ENCODE data around the gene PRRT1.
A peak's percentile ranks its signal among the peaks of the same experiment; 100 is the strongest.

The PRRT1 gene

GRCh38 chr6:32173051-32173727 lies 21.4 kb upstream of the PRRT1 start:
- DNase-seq: no peak

- DNase-seq: no peak
These were observed 19.5 kb upstream of the PRRT1 start for GRCh38 chr6:32171234-32171633.

DNA sequence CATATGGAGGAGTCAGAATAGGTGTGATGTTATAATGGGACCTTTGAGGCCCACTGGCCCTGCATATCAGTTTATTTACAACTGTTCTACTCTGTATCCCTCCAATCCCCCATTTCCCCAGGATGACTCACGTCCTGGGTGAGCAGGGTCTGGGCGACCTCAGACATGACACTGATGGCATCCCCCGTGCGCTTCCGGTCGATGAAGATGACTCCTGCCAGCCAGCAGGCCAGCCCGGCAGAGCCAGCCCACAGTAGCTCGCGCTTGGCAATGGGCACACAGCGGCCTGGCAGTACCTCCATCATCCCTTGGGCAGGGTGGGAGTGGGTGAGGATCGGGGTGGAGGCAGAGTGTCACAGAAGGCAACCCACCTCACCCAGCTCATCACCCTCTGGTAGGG lies 18.6 kb upstream of the PRRT1 start:
- DNase-seq: no peak

DNA sequence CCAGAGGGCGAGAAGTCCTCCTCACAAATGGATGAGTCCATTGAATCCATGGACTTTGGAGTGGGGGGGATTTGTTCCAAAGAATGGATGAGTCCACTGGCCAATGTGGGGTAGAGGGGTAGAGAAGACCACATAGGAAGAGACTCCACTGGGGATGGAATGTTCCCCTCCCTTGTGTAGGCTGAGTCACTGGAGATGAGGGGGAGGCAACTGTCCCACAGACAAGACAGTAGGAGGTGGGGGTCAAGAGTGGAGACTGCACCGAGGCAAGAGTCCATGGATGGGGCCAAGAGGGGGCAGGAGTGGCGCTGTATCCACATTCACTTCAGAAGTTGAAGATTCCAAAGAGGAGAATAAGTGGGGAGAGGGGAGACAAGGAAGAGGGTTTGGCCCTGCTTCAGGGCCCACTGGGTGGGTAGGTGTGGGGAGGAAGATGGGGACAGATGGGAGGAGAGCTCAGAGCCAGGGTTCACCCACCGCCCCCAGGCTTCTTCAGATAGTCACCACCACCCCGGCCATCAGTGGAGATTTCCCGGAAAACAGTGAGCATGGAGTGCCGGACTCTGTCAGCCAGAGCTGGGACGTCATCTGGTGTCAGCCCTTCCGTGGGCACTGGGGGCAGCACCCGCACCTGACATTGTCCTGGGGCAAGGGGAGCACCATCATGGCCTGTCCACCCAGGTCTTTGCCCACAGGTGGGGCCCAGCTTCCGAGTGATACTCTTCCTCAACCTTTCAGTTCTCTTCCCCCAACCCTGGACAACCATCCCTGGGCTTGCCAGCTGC lies 17.3 kb upstream of the PRRT1 start:
- DNase-seq: no peak

- DNase-seq: no peak
These were observed 16.6 kb upstream of the PRRT1 start for GRCh38 chr6:32168350-32168749.

- DNase-seq: no peak
These were observed 16.1 kb upstream of the PRRT1 start for GRCh38 chr6:32167761-32168262.

GRCh38 chr6:32167154-32167760 lies 15.5 kb upstream of the PRRT1 start:
- no peak for DNase-seq

DNA sequence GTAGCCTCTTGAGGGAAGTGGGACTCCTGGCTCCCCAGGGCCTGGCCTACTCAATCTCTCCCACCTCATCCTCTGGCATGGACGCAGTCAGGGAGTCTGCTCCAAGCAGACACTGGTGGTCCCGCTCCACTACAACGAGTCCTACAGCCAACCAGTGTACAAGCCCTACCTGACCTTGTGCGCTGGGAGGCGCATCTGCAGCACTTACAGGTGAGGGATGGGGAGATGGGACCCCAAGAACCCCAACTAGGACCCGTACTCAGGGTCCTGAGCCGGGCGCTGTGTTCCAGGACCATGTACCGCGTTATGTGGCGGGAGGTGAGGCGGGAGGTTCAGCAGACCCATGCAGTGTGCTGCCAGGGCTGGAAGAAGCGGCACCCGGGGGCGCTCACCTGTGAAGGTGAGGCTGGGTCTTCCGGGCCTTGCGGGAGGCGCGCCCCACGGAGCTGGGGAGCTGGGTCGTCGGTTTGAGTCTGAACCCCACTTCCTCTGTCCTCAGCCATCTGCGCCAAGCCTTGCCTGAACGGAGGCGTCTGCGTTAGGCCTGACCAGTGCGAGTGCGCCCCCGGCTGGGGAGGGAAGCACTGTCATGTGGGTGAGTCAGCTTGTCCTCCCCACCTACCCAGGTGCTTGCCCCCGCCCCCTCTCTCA lies 14.8 kb upstream of the PRRT1 start:
- no peak for DNase-seq

DNA sequence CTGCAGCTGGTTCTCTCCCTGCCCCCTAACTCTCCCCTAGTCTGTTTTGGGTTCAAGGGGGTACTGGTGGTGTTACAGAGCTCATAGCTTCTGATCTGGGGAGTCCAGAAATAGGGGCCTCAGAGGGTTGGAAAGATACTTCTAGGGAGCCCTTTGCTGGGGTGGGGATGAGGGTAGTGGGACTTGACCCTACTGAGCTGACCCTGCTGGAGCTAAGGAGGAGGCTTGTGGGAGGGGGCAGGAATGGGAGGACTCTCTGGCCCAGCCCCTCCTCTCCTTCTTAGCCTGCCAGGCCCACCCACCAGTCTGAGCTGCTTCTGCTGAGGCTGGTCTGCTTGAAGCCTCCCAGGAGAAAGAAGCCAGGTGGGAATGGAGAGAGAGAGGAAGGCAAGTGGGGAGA lies 12.6 kb upstream of the PRRT1 start, which contains the start of gene EGFL8:
TSS of gene EGFL8 (plus strand) at position 301 of the 400 bp plus-strand sequence. CDS start 1,571 bp downstream, outside the sequence.
- DNase-seq: no peak

GRCh38 chr6:32163559-32164258 lies 12.0 kb upstream of the PRRT1 start:
- no peak for DNase-seq

DNA sequence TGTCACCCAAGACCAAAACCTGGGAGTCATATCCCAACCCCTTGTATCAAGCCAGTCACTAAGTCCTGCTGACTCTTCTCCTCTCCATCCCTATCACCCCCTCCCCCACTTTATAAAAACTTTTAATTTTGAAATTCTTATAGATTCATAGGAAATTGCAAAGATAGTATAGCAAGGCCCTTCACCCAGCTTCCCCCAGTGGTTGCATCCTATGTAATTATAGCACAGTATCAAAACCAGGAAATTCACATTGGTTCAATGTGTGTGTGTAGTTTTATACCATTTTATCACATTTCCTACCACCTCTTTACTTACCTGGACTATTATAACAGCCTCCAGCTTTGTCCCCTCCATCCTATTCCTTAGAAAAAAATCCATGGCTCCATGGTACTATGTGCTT lies 6.3 kb upstream of the PRRT1 start:
- DNase-seq: no peak

DNA sequence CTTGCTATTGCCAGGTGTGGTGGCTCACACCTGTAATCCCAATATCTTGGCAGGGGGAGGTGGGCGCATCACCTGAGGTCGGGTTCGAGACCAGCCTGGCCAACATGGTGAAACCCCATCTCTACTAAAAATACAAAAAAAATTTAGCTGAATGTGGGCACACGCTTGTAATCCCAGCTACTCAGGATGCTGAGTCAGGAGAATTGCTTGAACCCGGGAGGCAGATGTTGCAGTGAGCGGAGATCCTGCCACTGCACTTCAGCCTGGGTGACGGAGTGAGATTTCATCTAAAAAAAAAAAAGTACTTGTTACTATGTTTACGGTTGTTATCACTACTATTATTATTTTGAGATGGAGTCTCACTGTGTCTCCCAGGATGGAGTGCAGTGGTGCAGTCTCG lies 5.2 kb upstream of the PRRT1 start:
- no peak for DNase-seq

DNA sequence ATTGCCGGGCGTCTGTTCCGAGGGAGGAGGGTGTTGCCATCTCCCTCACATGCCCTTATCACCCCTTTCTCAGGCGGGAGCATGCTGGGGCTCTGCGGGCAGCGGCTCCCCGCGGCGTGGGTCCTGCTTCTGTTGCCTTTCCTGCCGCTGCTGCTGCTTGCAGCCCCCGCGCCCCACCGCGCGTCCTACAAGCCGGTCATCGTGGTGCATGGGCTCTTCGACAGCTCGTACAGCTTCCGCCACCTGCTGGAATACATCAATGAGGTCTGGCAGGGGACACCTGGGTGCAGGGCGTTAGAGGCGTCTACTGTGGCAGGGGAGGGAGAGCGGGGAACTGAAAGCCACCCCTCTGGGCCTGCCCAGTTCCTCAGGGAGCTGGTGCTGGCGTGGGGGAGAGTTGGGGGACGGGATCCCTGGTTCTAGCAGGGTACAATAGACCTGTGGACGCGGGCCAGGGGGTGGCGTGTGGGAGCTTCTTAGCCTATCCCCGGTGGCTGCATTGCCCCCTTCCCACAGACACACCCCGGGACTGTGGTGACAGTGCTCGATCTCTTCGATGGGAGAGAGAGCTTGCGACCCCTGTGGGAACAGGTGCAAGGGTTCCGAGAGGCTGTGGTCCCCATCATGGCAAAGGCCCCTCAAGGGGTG lies 2.9 kb upstream of the PRRT1 start:
- peak; percentile 75 to 76 for DNase-seq

GRCh38 chr6:32153564-32154513 lies 2.1 kb upstream of the PRRT1 start, which contains the start of gene PPT2:
TSS of gene PPT2 (plus strand) at chr6:32154141. CDS start at chr6:32154595, 454 bp downstream.
- DNase-seq: peak; percentile 80 to 81

GRCh38 chr6:32152769-32153563 lies 1.2 kb upstream of the PRRT1 start:
- no peak for DNase-seq

DNA sequence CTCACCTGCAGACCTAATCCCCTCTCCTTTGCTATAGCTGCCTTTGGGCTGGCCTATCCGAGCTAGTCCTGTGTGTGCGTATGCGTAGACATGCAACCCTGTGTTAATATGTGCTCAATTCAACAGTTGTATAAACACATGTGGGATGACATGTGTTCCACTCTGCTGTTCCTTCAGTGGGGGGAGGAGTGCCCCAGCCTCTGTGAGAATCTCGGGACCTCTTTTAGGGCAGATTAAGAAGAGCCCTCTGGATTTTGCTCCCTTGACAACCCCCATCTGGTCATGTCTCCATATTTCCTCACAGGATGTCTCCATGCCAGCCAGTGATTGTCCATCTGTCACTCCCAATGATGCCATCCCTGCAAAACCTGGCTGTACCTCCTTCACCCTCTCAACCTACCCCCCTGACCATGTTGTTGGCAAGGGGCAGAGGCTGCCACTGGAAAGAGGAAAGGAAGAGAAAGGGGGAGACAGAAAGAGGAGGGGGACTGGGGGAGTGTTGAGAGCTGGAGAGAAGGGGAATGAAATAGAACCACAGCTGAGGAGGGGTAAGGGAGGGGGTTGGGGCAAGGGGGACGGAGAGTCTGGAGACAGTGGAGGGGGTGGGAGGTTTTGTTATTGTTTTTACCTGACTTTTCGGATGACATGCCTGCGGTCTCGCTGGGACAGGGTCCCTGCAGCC lies 417 bp downstream of the PRRT1 start:
- no peak for DNase-seq

GRCh38 chr6:32149932-32150870 lies 1.5 kb downstream of the PRRT1 start:
- DNase-seq: no peak

Data from CD4-positive, alpha-beta T cell treated with Interleukin-1 beta for 1 hour (primary cell).